ENCODE results near the gene TIMP4.

Gene TIMP4

DNA sequence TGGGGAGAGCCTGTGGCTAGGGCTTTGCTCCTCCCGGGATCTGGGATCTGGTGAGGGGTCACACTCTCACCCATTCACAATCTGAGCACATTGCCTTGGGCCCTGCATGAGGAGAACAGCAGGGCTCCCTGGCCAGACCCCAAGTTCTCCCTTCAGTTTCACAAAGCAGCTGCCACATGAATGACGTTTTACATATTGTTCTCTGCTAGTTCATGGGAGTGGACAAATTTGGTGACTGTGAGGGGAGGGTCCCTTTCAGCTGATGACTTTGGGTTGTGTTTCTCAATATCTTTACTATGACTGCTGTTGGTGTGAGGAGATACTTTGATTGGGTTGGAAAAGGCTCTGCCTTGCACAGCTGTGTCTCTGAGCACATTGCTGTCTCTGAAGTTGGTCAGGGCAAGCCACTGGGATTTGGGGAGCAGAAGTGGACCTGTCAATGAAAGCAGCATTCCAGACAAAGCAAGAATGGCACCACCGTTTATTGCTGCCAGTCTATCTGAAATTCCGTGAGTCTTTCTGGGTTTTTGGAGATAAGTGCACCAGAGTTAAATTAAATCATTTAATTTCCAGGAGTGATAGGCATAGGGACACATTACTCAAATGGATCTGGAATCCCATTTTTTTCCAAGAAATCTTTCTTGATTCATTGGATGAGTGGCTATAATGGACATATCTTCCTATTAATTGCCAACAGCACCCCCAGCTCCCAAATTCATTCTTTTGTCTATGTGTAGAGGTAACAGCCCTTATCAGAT is 10.3 kb downstream of the TIMP4 start:
- no peak for TF ChIP-seq POLR2A (IDR thresholded peaks at IDR 0.05; ENCODE audit: low read depth, low read length)
- FAIRE-seq (no peak), DNase-seq (ENCODE audit: insufficient read length, low spot score) (no peak)

DNA sequence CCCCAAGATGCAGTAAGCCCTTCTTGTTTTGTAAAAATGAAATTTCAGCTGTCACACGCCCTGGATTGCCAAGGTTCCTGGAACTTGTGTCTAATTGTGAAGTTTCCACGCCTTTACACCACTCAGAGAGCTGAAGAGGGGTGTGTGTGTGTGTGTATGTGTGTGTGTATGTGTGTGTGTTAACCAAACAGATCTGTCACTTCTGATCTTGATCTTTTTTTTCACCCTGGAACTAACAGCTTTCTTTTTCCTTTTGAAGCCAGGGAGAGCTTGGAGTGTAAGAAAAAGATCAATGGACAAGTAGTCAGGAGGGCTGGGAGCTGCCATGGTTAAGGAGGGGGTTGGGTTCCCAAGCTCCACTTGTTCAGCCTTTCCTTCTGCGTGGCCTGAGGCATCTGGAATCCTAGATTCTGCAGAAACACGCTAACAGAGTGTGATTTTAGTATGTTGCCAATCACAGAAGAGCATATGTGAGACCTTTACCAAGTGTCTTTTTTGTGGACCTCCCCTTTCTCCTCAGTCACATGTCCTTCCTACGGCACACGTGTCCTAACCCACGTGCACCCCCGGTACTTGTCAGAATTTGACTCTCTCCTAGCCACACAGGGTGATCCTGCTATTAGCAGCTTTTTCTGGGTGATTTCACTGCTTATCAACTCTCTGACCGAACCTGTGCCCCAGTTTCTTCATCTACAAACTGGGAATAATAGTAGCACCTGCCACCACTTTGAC is 11.5 kb downstream of the TIMP4 start:
- no peak for DNase-seq (ENCODE audit: insufficient read length, low spot score)
- no peak for FAIRE-seq
- TF ChIP-seq POLR2A (IDR thresholded peaks at IDR 0.05; ENCODE audit: low read depth, low read length) = no peak

DNA sequence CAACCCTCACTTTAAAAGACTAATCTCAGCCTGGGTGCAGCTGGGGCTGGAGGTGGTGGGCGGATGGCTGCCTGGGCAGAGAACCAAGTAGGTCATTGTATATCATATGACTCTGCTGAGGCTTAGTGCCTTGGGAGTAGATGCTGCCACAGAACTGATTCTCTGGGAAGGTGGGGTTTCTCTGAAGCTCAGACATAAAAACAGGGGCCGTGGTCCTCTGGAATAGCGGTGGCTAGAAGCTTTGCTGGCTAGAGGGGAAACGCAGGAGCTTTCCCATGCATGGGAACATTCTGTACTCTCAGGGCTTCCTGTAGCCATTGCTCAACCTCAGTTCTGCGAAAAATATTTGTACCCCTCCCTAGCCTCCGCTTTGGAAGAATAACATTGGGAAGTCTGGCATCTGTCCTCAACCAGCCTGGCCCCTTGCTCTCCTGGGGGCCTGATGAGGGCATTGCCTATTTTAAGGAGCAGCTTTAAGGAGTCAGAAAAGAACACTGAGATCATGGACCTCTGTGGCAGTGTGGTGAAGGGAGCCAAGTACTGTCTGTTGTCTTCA is 14.7 kb downstream of the TIMP4 start:
- FAIRE-seq = no peak
- DNase-seq (ENCODE audit: insufficient read length, low spot score) = no peak

GRCh38 chr3:12142476-12142875 is 16.2 kb downstream of the TIMP4 start:
- DNase-seq (ENCODE audit: insufficient read length, low spot score) (no peak), FAIRE-seq (no peak)
- no peak for TF ChIP-seq POLR2A (IDR thresholded peaks at IDR 0.05; ENCODE audit: low read depth, low read length)

More for the DNA sequence above, 14.7 kb downstream of the TIMP4 start:
- no peak for TF ChIP-seq POLR2A (IDR thresholded peaks at IDR 0.05; ENCODE audit: low read depth, low read length)

DNA sequence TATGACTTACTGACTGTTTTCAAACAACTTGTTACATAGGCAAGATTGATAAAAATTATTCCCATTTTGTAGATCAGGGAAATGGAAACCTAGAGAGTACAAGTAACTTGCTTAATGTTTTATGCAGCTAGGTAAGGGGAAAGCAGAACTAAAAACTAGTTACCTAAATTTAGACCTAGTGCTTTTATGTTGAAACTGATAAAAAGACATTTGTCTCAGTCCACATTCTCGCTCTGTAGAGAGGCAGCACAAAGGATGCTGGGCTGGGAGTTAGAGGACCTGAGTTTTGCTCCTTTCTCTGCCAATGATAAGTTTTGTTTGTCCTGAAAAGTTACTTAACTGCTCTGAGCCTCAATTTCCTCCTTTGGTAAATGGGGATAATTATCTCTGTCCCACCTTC is 17.4 kb downstream of the TIMP4 start:
- no peak for DNase-seq (ENCODE audit: insufficient read length, low spot score)
- no peak for FAIRE-seq
- no peak for TF ChIP-seq POLR2A (IDR thresholded peaks at IDR 0.05; ENCODE audit: low read depth, low read length)

DNA sequence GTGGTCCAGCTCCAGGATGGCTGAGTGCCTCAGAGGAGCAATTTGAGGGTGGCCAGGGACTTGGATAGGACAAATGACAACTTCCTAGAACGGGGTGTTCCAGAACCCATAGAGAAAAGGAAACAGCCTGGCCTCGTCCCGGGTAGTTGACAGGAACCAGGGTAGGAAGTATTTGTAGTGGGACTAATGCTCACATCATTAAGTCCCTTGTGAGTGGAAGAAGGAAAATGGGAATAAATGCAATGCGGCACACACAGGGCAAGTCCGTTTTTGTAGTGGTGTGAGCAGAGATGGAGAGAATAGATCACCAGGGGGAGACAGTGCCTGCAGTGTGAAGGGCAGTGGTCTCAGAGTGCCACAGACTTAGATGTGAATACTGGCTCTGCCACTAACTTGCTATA is 19.6 kb downstream of the TIMP4 start:
- FAIRE-seq (peak; percentile 93), DNase-seq (ENCODE audit: insufficient read length, low spot score) (no peak)
- TF ChIP-seq POLR2A (IDR thresholded peaks at IDR 0.05; ENCODE audit: low read depth, low read length) = no peak

DNA sequence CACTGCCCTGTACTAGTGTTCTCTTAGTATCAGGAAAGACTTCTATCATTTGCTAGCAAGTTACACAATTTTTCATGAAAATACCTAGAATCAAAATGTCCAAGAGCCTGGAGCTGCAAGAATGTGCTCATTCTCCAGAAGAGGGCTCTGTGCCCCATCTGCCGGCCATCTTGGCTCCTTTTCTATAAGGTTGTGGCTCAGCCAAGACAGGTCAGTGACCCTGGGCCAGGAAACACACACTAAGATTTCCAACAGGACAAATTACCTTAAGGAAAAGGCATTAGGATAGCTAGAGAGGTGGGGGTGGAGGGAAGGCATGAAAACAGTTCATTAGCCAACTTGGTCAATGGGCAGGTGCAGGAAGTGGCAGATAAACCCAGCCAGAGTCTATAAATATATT is 20.7 kb downstream of the TIMP4 start:
- DNase-seq (ENCODE audit: insufficient read length, low spot score) = no peak
- no peak for TF ChIP-seq POLR2A (IDR thresholded peaks at IDR 0.05; ENCODE audit: low read depth, low read length)
- peak; percentile 48 for FAIRE-seq

DNA sequence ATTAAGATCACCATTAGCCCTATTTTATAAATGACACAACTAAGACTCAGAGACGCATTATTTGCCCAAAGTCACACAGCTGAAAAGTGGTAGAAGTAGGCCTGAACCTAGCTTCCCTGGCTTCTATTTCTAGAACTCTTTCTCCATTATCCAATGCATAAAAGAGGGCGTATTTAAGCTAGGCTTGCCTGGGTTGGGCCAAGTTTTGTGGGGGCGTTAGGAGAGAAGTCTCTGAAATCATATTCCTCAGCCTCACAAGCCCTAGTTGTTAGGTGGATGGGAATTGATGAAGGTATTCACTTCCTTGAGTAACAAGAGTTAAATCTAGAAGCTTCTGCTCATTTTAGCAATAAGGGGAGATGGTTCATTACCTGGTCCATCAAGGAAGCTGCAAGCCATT is 22.3 kb downstream of the TIMP4 start:
- TF ChIP-seq POLR2A (IDR thresholded peaks at IDR 0.05; ENCODE audit: low read depth, low read length) = no peak
- DNase-seq (ENCODE audit: insufficient read length, low spot score) = no peak
- no peak for FAIRE-seq

DNA sequence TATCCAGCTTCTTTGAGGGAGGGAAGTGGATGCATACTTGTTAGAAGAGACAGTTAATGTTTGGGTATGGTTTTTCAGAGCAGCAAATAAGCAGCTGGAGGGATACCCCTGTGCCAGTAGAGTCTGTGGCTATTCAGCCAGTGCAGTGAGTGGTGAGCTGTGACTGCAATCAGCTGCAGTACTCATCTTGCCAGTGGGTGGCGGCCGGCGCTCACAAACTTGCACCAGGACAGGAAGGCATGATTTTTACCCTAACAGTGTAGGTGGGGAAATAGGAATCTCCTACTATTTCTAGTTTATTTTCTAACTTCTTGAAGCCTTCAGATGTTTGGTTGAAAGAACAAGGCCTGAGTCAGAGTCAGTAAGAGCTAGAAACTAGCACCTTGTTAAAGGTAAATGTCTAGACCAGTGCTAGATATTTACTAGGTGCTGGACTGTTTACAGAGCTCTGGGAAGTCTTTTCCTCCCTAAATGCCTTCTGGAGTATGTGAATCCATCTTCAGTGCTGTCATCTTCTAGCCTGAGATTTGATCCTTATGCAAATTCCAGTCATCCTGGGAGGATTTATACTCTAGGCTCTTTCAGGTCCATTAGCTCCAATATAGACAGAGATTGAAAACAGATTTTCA is 23.6 kb downstream of the TIMP4 start:
- peak; percentile 89 for FAIRE-seq
- DNase-seq (ENCODE audit: insufficient read length, low spot score) = peak; percentile 49

GRCh38 chr3:12132881-12133280 is 25.8 kb downstream of the TIMP4 start:
- FAIRE-seq (no peak), DNase-seq (ENCODE audit: insufficient read length, low spot score) (no peak)
- no peak for TF ChIP-seq POLR2A (IDR thresholded peaks at IDR 0.05; ENCODE audit: low read depth, low read length)

More for the DNA sequence above, 23.6 kb downstream of the TIMP4 start:
- no peak for TF ChIP-seq POLR2A (IDR thresholded peaks at IDR 0.05; ENCODE audit: low read depth, low read length)

DNA sequence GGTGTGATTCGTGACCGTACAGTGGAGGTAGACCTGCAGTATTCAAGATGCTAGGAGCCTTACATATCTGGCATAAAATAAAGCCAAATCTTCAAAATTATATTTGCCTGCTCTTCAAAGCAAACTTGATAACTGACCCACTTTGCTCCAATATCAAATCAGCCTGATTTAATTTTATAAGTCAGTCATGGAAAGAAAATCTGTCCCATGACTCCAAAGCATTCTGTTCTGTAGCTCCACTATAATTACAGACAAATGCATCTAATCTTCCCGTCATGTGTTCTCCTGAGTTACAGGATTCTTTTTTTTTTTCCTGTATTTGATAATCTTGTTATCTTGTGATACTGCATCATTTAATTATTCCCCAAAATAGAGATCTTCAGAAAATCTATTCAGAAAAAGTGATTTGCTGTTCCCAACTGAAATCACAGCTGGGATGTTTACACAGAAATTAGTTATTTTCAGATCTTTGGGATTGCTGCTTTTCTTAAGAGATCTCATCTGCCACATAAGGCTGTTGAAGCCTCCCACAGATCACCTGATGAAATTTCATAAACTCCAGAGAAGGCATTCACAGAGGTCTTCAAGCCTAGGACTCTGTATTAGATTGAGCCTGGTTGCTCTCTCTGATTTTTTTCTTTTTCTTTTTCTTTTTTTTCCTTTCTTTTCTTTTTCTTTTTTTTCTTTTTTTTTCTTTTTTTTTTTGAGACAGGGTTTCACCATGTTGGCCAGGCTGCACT is 27.2 kb downstream of the TIMP4 start:
- DNase-seq (ENCODE audit: insufficient read length, low spot score) = no peak
- no peak for FAIRE-seq
- TF ChIP-seq POLR2A (IDR thresholded peaks at IDR 0.05; ENCODE audit: low read depth, low read length) = no peak

GRCh38 chr3:12127391-12127790 is 31.3 kb downstream of the TIMP4 start:
- TF ChIP-seq POLR2A (IDR thresholded peaks at IDR 0.05; ENCODE audit: low read depth, low read length) = no peak
- FAIRE-seq (no peak), DNase-seq (ENCODE audit: insufficient read length, low spot score) (no peak)

DNA sequence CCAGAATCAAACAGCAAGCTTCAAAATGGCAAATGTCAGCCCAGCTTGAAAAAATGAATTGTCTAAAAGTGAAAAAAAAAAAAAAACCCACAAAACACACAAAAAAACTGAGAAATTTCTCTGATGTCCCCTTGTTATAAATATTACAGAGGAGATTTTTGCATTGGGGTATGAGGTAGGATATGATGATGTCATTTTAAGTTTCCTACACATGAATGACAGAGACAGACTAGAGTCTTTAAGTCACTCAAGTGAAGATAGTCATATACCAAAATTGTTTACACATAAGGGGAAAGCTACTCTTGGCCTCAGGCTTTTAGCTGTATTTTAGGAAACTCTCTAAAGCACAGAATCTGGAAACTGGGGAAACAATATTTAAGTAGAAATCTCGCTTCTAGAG is 32.9 kb downstream of the TIMP4 start:
- no peak for FAIRE-seq
- no peak for TF ChIP-seq POLR2A (IDR thresholded peaks at IDR 0.05; ENCODE audit: low read depth, low read length)
- DNase-seq (ENCODE audit: insufficient read length, low spot score) = no peak

DNA sequence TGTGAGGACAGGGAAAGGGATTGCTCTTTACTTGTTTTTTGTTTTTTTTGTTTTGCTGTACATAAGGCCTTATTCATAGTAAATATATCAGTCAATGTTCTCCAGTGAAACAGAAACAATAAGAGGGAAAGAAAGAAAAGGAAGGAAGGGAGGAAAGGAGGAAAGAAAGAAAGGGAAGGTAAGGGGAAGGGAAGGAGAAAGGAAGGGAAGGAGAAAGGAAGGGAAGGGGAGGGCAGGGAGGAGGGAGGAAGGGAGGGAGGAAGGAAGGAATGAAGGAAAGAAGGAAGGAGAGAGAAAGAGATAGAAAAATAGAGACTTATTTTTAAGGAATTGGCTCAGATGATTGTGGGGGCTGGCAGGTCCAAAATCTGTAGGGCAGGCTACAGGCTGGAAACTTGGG is 37.2 kb downstream of the TIMP4 start:
- no peak for TF ChIP-seq POLR2A (IDR thresholded peaks at IDR 0.05; ENCODE audit: low read depth, low read length)
- no peak for FAIRE-seq

More for the DNA sequence above, 37.2 kb downstream of the TIMP4 start:
- DNase-seq (ENCODE audit: insufficient read length, low spot score) = no peak

Measured in H54 (cell line).